Skin epidermis (tissue), 12 donors: Measurements from ENCODE around the gene TMEM272.

Experiments
- H3K27ac ChIP-seq, 21 experiments: fragments of 200-600 bp; sonication (generic) in 11 of 21; one replicate each; pipeline ENCODE4 v1.5.0; 2020; ENCODE audit warnings: mild to moderate bottlenecking in 3 of 21, inconsistent platforms in 2 of 21, moderate library complexity in 2 of 21
- H3K4me3 ChIP-seq, 7 experiments: fragments of 200-600 bp; sonication (generic) in 2 of 7; one replicate each; pipeline ENCODE4 v1.5.0; 2020; ENCODE audit warnings: inconsistent platforms in 2 of 7, mild to moderate bottlenecking in 2 of 7, moderate library complexity in 1 of 7

Gene TMEM272

GRCh38 chr13:51856998-51857397 lies 12.0 kb upstream of the TMEM272 start:
- no peak overlapping the region for H3K27ac ChIP-seq
- H3K4me3 ChIP-seq: no peak overlapping the region

DNA sequence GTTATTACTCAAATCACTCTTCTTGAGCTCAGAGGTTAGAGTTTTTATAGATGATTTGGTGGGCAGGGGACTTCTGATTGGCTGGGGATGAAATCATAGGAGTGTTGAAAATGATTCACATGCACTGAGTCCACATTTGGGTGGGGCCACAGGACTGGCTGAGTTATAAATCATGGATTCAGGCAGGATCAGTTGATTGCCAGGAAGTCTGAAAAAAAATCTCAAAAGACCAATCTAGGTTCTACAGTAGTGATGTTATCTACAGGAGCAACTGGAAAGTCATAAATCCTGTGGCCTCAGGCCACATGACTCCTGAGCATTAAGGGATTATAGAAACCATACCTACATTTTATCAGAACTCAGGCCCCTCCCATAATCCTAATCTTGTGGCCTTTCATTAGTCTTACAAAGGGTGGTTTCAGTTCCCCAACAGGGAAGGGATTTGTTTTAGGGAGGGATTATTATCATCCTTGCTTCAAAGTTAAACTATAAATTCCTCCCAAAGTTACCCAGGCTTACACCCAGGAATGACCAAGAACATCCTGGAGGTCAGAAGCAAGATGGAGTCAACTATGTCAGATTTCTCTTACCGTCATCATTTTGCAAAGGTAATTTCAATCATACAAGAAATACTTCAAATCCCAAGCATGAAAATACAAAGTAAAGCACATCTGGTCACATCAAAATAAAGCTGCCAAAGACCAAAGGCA lies 11.2 kb upstream of the TMEM272 start:
- Histone ChIP-seq H3K27ac (no peak overlapping the region), H3K4me3 (no peak overlapping the region)

GRCh38 chr13:51849145-51850101 lies 4.4 kb upstream of the TMEM272 start:
- H3K4me3 ChIP-seq: no peak overlapping the region
- H3K27ac ChIP-seq: no peak overlapping the region

DNA sequence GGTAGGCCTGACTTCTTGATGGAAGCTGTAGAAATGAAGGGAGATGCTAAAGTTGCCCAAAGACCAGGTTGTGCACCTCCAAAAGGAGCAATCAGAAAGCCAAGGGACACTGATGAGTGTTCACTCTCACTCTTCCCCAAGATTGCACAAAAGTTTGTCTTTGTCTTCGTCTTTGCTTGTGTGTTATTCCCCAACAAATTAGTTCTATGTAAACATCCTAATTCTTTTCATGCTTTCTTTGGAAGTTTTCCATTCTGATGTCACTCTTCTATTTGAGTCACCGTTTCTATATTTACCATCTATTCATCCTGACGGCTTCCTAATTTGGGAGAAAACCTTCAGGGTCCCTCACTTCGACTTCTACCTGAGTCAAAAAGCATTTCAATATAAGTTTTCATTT lies 3.7 kb upstream of the TMEM272 start:
- H3K27ac ChIP-seq: no peak overlapping the region
- no peak overlapping the region for H3K4me3 ChIP-seq

- Histone ChIP-seq H3K27ac (no peak overlapping the region), H3K4me3 (no peak overlapping the region)
These were observed 1.8 kb upstream of the TMEM272 start for GRCh38 chr13:51846756-51847155.

DNA sequence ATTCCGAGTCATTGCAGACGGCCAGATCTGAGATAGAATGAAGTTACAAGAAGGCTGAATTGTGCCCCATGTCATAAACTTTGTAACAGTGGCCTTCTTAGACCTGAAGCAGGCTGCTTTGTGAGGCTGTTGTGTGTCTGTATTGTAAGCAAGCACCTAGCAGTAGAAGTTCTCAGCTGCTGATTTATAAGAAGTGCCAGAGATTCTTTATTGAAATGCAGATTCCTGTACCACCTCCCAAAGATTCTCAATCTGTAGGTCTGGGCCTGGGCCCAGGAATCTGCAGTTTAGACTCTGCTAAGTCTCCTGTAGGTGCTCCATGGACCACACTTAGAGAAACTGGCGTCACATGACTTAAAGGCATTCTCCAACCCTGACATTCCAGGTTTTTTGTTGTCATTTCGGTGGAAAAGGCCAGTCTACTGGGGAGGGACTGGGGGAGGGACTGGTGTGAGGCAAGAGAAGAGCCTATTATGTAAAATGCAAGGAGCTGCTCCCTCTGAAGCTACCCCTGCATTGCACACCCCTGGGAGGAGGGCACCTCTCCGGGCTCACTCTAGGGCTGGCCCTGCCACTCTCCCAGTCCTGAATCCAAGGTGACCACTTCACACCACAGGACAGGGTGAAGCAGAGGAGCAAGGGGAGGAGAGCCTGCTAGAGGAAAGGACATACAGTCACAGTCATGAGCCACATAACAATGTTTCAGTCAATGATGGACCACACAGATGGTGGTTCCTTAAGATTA lies 769 bp upstream of the TMEM272 start:
- Histone ChIP-seq H3K27ac (no peak overlapping the region), H3K4me3 (peak overlapping the region in 1 of 7 experiments; percentile 24)

DNA sequence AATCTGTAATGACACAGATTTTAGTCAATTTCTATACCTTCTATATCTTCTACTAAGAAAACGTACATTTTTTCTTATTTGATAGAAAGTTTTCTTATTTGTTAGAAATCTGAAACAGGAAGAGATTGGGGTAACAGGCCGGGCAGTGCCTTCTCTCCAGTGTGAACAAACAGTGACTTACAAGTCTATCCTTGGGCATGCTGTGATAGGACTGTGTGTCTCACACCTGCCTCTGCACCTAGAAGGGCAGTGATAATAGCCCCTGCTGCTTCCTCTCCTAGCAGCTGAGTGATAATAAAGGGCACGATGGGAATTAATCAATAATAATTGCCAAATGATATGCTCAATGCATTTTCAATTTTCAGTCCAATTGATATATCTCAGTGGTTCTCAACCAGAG lies 1.4 kb downstream of the TMEM272 start:
- H3K27ac ChIP-seq: no peak overlapping the region
- H3K4me3 ChIP-seq: no peak overlapping the region

- H3K27ac ChIP-seq: no peak overlapping the region
- no peak overlapping the region for H3K4me3 ChIP-seq
These were observed 3.2 kb downstream of the TMEM272 start for GRCh38 chr13:51841732-51842131.

- Histone ChIP-seq H3K27ac (no peak overlapping the region), H3K4me3 (no peak overlapping the region)
These were observed 4.1 kb downstream of the TMEM272 start for GRCh38 chr13:51840917-51841316.

DNA sequence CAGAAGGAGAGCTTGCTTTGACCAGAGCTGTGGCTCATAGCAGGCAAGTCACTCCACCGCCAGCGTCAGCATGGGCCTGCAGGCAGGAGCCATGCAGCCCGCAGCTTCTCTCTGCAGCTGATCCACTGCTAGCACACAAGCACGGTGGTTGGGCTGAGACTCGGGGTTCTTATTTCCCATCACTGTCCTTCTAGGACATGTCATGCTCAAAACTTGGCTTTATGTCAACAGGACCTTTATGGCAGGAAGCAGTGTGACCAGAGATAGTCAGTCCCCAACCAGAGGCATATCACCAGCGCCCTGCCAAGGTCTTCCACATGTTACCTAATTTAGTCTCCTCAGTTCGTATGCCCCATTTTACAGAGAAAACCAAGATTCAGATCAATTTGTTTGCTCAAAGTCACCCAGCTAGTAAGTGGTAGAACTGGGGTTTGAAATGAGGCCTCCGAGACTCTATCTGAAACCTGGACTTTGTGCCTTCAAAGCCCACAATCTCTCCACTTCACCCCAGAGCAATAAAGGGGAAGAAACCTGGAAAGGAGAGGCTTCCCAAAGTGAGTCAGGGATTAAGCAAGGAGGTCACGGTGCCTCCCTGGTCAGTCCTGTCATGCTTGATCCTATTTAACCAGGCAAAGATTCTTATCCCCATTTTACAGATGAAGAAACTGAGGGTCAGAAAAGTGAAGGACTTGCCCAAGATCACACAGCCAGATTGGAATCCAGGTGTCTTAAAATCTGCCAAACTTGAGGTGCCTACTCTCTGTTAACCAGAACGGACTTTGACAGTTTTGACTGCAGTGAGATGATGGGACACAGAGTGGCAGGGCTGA lies 5.1 kb downstream of the TMEM272 start:
- Histone ChIP-seq H3K4me3 (no peak overlapping the region), H3K27ac (no peak overlapping the region)

- Histone ChIP-seq H3K4me3 (no peak overlapping the region), H3K27ac (no peak overlapping the region)
These were observed 6.6 kb downstream of the TMEM272 start for GRCh38 chr13:51838240-51838846.

- Histone ChIP-seq H3K27ac (no peak overlapping the region), H3K4me3 (no peak overlapping the region)
These were observed 8.0 kb downstream of the TMEM272 start for GRCh38 chr13:51837016-51837415.

DNA sequence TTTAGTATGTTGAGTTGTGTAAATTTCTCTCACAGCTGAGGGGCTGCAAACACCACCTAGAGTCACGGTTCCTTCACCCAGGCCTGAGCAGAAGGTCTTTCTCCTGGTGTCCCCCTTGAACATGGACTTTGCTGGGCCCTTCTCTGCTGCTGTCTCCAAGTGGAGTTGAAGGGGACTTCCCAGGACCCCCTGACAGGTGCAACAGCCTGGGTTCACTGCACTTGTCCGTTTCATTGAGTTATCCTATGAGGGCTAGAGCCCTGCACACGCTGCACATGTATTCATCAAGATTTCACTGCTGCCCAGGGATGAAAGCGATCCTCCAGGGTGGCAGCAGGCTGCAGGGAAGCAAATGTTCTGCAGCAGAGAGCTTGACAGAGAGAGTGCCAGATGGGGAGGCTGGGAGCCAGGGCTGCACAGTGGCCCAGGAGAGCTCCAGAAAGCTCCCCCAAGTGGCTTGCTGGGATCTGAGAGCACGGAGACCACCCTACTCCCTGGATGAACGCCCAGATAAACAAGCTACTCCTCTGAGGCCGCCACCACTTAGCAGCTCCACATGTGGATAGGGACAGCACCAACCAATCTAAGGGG lies 10.3 kb downstream of the TMEM272 start:
- Histone ChIP-seq H3K27ac (no peak overlapping the region), H3K4me3 (no peak overlapping the region)

GRCh38 chr13:51833980-51834379 lies 11.0 kb downstream of the TMEM272 start:
- Histone ChIP-seq H3K4me3 (no peak overlapping the region), H3K27ac (no peak overlapping the region)

GRCh38 chr13:51832471-51833152 lies 12.4 kb downstream of the TMEM272 start:
- Histone ChIP-seq H3K4me3 (no peak overlapping the region), H3K27ac (no peak overlapping the region)

DNA sequence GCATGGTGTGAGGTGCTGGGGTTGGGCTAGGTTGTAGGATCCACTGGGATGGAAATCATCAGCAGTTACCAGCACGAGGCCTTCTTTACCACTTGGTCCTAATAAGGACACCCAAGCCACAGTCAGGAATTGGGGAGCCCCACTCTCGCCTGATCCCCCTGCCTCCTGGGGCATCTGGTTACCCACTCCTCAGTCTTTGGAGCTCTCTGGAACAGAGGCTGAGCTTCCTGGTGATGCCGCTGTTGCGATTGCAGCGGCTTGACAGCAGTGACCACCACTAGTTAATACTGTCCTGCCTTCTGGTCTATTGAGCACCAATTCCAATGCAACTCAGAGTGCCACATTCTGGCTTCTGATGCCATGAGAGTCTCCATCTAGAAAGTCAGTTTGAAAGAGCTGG lies 13.5 kb downstream of the TMEM272 start:
- H3K27ac ChIP-seq: no peak overlapping the region

DNA sequence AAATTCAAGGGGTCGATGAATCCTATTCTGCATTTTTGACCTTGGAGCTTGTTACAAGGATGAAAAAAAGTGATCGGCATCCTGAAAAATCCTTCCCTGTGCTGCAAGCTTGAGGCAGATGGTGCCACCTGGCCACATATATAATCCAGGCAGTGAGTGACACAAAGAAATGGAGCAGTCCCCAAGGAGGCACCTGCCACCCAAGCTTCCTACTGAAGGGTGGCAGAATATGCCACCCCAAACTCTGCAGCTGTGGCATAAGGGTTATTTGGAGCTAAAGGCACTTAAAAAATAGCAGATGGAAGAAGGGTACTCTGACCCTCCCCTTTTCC lies 15.4 kb downstream of the TMEM272 start:
- no peak overlapping the region for H3K27ac ChIP-seq
- H3K4me3 ChIP-seq: no peak overlapping the region

More for the DNA sequence above, 13.5 kb downstream of the TMEM272 start:
- no peak overlapping the region for H3K4me3 ChIP-seq
